ENCODE measurements around the gene SERPINB13.
A peak's percentile ranks its signal among the peaks of the same experiment; 100 is the strongest.

The SERPINB13 gene, protein sequence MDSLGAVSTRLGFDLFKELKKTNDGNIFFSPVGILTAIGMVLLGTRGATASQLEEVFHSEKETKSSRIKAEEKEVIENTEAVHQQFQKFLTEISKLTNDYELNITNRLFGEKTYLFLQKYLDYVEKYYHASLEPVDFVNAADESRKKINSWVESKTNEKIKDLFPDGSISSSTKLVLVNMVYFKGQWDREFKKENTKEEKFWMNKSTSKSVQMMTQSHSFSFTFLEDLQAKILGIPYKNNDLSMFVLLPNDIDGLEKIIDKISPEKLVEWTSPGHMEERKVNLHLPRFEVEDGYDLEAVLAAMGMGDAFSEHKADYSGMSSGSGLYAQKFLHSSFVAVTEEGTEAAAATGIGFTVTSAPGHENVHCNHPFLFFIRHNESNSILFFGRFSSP

DNA sequence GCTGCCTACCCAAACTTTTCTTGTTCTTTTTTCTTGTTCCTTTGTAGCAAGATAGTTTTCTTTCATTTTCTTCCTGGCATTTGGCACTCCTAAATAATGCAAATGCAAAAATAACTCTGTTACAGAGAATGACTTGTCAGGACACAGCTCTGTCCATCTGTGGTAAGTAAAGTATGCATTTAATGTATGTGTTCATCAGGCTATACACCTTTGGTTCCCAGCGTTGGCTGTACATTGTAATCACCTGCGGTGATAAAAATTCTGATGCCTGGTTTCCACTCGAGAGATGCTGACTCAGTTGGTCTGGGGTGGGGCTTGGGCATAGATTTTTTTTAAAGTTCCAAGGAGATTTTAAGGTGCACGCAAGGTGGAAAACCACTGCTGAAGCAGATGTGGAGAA lies at the start of gene SERPINB13:
TSS of gene SERPINB13 (plus strand) at position 378 of the 400 bp plus-strand sequence. CDS start 1,325 bp downstream, outside the sequence.
- DNase-seq (ENCODE audit: low spot score) = no peak

DNA sequence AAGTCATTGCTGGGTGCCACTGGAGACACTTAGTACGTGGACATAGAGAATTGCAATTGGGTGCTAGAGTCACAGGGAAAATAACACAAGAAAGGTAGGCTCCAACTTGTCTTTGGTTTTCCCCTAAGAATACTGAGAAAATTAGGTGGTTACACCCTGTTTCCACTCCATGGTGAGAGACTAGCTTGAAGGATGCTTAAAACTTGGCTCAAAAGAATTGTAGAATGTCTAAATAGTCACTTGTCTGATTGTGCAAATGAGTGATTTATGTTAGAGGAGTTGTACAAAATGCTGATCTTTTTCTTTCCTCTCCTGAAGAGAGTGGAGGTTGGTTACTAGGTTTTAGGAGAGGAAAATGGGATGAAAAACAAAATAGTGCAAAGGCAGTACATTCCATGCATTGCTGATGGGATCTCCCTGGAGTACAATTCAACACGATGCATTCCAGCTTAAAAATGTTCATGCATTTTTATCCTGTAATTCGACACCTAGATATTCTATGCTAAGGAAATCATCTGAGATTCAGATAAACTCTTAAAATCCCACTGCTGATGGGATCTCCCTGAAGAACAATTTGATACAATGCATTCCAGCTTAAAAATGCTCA lies 47.1 kb upstream of the SERPINB13 start:
- DNase-seq (ENCODE audit: low spot score) = peak; percentile 14

DNA sequence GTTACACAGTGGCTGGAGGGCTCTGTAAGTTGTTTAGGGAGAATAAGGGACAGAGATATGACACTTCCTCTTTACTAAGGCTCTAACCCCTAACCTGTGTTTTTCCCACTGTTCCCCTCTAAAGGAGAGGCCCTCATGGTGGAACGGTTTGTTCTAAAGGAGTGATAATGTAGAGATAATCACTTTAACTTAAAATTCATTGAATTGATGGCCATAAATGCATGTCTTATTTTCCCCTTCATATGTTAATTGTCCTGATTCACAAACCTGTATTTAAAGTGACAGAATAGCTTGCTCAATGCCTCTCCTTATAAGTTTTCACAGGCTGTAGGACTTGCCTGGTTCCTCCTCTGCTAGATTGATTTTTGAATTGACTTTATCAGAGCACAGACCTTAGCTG lies 45.1 kb upstream of the SERPINB13 start, which contains the start of gene SERPINB12:
TSS of gene SERPINB12 (plus strand) at position 301 of the 400 bp plus-strand sequence. CDS start 13,791 bp downstream, outside the sequence.
- DNase-seq (ENCODE audit: low spot score) = no peak

DNA sequence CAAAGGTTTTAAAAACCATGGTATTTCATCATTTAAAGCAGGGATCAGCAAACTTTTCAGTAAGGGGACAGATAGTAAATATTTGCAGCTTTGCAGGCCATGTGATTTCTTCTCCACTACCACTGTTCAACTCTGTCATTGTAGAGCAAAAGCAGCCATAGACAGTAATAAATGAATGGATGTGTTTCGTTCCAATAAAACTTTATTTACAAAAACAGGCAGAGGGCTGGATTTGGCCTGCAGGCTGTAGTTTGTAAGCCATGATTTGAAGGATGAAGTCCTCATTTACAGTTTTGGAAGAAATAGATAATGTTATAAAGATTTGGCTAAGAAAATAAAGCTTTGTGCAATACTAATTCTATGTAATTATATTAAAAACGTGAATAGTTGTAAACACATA lies 43.1 kb upstream of the SERPINB13 start:
- DNase-seq (ENCODE audit: low spot score) = no peak

DNA sequence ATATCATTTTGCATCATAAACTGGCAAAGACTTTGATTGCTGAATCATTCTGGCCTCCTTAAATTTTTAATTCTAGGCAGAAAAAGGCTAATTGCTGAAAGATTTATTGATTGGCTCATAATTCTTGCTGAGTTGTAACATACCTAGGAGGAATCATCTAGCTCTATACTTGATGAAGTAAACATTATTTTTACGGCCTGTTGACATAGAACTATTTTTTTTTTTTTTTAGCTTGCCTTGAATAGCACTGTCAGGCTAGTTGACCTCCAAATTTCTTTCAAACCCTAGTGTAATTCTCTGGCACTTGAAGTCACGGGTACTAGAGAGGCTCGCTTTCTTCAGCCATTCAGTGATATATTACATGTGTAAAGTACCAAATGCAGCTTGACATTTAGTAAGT lies 42.1 kb upstream of the SERPINB13 start:
- no peak for DNase-seq (ENCODE audit: low spot score)

DNA sequence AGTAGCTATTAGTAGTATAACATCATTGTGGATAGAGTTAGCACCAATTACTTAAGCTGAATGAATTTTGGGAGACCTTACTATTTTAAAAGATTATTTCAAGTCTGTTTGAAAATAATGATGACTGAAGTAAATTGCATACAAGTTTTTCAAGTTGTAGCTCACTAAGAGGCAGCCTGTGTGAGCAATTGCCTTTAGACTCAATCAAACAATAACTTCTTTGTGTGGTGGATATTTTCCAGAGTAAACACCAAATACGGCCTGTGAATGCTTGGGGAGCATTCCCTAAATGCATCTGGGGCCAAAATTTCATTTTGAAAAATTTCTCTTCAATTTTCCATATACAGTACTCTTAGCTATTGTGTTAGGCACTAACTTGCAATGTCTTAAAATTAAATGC lies 37.1 kb upstream of the SERPINB13 start:
- peak; percentile 68 for DNase-seq (ENCODE audit: low spot score)

DNA sequence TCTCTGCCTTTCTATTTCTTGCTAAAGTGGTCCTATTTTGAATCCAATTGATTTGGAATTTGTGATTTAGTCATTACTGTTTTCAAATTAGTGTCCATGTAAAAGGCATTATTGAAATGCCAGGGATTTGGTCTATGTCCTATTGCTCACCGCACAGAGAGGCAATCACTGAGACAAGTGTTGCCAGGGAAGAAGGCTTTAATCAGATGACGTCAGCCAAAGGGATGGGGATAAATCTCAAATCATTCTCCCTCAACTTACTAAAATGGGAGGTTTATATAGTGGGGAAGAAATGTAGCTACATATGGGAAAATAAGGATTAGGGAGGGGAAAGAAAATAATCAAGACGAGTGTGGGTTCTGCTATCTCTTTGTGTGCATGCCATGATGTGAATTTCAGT lies 35.4 kb upstream of the SERPINB13 start:
- DNase-seq (ENCODE audit: low spot score) = no peak

DNA sequence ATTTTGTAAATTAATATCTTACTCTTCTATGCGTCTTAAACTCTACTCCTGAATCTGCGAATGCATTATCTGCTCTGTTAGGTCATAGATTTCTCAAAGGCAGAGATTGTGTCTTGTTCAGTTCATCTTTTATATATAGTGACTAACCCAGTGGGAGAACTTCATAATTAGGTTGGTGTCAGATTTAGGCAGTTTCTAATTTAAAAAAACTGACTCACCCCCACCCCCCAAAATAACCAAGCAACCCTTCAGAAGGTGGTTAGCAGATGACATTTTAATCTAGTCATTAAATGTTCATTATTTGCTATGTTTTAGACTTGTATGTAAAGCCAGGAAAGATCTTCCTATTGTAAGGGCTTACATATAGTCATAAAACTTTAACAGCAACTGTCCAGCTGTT lies 34.6 kb upstream of the SERPINB13 start:
- DNase-seq (ENCODE audit: low spot score) = no peak

DNA sequence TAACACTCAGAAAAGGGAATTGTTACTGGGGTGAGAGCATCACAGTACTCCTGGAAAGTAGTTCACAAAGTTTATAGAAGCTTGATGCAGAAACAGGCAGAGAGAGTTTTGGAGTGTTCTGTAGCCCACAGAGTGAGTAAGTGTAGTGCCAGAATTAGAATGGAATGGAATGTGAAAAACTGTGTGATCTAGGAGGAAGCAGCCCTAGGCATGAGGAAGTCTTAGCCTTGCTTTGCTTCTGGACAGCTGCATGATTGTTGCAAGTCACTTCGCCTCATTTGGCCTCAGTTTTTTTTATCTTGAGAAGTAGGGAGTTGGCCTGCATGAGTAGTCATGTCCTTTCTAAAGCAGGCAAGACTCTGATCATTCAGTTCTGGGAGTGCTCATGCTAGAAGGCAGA lies 34.1 kb upstream of the SERPINB13 start:
- peak; percentile 43 for DNase-seq (ENCODE audit: low spot score)

DNA sequence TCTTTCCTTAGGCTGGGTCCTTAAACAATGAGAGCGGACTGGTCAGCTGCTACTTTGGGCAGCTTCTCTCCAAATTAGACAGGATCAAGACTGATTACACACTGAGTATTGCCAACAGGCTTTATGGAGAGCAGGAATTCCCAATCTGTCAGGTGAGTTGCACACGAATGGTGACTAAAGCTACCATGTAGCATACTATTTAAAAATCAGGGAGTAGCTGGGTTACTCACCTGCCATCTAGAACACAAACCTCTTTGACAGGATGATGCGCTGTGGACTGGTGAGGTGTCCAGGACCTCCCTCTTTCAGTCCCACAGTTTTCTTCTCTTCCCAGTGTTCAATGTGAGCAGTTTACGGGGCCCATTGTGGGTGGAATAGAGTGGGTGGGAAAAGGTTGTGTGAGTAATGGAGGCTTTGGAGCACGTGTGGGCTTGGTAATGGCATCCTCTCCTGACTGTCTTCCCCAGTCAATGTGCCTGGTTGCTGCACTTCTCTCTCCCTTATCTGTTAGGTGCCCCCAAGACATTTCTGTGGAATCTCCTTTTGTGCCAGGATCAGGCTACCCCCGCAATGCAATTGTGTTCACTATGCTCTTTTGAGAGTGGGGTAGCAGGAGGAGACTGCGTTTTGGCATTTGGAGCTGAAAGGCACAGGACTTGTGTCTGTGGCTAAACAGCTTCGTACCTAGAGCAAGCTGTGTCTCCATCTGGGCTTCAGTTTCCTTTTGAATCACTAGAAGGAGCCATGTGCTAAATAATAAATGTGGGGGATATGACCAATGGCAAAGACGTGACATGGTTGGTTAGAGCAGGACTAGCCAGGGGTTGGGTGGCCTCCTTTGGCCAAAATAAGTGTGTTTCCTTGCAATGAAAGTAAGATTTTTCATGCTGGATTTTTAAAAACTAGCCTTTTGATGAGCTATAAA lies 27.3 kb upstream of the SERPINB13 start:
- no peak for DNase-seq (ENCODE audit: low spot score)

DNA sequence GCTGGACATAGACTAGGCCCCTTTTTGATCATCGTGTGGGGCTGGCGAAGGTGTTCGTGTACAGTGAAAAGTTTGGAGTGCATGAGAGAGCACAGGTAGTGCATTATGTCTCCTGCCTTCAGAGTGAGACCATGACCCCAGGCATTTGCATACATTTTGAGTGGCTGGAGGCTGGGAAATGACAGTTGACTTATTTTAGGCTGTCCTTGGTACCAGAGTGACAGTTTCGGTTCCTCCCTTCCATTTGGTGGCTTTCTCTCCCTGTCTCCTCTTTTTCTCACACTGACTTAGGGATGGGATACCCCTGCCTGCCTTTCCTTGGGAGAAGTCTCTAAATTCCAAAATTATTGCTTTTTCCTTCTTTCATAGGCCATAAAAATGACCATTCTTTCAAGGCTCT lies 24.9 kb upstream of the SERPINB13 start:
- no peak for DNase-seq (ENCODE audit: low spot score)

DNA sequence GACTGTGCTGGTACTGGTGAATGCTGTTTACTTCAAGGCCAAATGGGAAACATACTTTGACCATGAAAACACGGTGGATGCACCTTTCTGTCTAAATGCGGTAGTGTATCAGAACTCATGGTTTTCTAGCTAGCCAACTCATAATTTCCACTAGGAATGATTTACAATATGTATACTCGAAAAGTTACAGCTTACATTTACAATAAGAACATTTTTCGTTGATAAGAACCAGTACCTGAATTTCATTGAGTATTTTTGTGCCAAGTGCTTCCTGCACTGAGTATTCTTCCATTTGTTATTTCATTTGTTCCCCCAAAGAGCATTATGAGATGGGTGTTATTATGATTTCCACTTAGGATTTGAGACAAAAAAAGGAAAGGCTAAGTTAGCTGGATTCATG lies 23.1 kb upstream of the SERPINB13 start:
- DNase-seq (ENCODE audit: low spot score) = no peak

DNA sequence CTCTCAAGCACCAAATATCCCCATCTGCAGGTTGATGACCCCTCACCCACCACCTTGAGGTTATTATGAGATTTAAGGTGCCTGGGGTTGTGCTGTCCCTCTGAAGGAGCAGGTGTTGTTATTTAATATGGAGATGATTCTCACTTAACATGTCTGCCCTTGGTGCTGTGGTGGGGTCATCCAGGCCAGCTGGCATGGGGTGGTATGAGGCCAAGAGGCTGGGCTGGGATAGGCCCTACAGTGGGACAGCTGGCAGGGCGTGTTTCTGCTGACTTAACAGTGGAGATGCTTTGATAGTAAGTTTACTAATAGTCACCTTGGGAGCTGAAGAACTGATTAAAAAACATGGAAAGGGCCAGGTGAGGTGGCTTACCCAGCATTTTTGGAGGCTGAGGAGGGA lies 22.6 kb upstream of the SERPINB13 start:
- no peak for DNase-seq (ENCODE audit: low spot score)

DNA sequence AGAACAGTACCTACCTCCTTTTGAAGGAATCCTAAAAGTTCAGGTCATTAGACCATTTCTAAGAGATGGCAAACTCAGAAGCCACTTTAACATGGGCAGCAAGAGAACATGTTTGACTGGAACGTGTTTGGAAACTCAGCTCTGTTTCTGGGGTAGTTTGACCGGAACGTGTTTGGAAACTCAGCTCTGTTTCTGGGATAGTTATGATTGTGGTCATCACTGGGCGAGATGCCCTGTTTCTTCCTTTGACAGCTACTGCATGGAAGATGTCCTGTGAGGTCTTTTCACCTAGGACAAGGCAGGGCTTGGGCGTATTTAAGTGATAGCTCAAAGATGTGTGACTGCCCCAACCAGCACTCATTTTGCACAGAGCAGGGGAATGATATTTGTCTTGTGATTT lies 19.9 kb upstream of the SERPINB13 start:
- no peak for DNase-seq (ENCODE audit: low spot score)

DNA sequence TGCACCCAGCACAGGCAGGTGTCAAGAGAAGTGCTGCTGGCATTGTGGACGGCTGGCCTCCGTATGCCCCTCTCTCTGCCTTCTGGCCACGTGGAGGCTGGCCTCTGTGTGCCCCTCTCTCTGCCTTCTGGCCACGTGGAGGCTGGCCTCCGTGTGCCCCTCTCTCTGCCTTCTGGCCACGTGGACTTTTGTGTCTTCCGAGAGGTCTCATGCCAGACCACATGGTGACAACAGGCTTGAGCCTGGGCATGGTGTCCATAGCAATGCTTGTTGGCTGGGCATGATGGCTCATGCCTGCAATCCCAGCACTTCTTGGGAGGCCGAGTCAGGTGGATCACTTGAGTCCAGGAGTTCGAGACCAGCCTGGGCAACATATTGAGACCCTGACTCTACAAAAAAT lies 19.3 kb upstream of the SERPINB13 start:
- no peak for DNase-seq (ENCODE audit: low spot score)

DNA sequence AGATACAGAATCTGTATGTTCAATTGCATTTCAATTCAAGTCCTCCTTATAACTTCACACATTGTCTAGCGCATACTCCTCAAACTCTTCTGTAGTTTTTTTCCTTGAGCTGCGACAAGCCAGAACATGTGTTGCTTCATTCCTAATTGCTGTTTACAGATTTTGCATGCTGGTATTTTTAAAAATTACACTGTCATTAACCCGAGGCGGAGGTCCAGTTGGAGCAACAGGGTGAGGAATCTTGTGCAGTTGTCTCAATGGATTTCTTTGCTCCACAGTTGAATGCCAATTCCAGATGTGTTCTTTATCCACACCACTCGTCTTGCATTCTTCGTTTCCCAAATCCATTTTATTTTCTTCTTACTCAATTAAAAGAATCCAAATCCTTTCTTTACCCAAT lies 16.4 kb upstream of the SERPINB13 start:
- DNase-seq (ENCODE audit: low spot score) = no peak

DNA sequence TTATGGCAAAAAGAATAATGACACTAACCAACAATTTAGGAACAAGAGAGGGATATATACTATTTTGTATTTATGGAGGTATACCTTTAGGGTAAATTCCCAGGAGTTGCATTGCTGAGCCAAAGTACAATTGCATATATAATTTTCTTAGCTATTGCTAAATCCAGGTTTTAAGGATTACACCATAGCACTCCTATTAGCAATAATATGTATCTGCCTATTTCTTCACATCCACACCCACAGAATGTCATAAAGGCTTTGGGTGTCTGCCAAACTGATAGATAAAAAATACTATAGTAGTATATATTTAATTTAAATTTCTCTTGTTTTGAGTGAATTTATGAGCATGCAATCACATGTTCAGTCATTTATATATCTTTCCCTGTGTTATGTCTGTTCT lies 11.5 kb upstream of the SERPINB13 start:
- DNase-seq (ENCODE audit: low spot score) = no peak

DNA sequence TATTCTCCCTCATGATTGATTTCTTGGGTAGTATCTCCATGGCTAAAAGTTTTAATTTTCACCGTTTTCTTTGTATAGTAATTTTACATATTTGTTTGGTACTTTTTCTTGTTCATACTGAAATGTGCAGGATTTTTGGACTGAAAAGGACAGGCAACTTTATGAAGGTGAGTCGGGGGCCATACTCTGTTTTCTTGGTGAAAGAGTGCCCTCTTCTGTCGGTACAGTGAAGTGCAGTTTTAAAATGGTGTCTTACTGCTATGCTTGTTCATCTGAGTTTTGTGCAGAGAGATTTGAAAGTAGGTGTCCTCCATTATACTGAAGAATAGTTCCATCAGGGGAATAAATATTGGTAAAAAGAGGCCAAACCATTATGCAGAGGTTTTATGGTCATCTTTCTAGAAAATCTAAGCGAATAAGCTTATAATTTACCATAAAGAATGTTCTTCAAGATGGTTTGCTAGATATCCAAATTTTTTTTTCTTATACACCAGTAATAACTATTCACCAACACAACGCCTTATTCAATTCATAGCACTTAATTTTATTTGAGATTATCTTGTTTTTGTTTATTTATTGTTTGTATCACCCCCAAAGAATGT lies 8.7 kb upstream of the SERPINB13 start:
- no peak for DNase-seq (ENCODE audit: low spot score)

DNA sequence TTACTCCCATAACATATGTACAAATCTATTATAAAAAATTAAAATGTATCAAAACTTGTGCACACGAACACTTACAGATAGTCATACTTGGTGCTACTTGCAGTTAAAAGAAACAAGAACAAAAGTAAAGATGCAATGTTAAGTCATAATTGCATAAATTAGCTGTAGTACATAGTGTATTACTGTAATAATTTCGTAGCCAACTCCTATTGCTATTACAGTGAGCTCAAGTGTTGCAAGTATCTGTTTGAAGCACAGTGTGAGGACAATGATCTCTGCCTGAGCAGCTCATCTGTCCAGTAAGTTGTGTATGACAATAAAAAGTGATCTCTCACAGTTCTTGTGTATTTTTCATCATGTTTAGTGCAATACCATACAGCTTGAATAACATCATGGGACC lies 7.5 kb upstream of the SERPINB13 start:
- no peak for DNase-seq (ENCODE audit: low spot score)

DNA sequence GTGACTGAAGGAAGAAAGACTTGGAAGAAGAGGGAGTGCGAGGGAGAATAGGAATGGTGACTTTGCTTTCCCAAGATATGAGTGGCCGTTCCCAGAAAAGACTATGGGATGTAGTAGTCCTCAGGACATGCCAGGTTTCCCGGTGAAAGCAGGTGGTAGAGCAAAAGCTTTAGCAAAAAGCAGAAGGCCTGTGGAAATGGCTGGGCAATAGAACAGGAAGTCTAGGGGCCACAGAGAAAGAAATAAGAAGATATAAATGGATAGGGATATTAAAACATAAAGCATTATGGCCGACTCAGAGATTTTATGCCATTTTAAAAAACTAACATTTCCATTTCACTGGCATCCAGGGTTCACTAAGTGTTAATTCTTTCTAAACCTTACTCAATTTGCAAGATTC lies 1.2 kb upstream of the SERPINB13 start:
- DNase-seq (ENCODE audit: low spot score) = no peak

DNA sequence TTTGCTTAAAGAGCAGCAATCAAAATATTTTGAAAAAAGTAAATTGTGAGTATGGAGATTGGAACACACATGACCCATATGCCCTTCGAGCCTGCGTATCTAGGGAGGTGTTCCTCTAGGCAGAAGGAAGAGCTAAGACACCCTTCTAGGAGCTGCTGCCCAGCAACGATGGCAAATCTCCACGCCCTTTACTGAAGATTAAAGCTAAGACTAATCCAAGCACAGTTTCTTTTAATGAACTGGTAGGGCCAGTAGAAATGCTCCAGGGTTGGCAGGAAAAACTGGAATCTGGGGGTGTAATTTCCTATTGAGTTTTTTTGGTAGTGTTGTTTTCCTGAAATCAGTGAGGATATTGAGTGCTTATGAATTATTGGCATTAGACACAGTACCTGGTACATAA lies 712 bp upstream of the SERPINB13 start:
- no peak for DNase-seq (ENCODE audit: low spot score)

DNA sequence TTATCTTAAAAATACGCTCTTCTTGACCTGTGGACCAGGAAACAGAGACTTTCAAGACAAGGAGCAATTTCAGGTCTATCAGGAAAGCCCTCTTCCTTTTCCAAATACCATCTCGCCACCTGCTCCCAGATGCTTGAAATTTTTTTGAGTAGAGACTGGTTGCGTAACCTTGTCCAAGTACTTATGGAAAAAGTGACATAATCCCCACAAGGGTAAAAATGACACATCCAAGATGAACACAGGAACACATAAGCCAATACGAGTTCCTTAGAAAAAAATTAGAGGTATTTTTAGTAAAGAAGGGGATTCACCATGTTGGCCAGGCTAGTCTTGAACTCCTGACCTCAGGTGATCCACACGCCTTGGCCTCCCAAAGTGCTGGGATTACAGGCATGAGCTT lies 1.8 kb downstream of the SERPINB13 start:
- no peak for DNase-seq (ENCODE audit: low spot score)
